Prostate gland (tissue), 2 donors: ENCODE results near the gene KLHL36. TPM values are rescaled to one million over a fixed set of nuclear protein-coding genes. Genes with fewer than 3 reads are reported as not detected.

ENCODE experiments used
- DNase-seq: peaks from one replicate; pipeline ENCODE4 v3.0.0-alpha.2; 2019; ENCODE audit warnings: low spot score
- H3K27ac ChIP-seq, 2 donors: fragments of 200-600 bp; sonication (generic); 2 replicates each; pipeline ENCODE4 v1.5.1; 2017 to 2019
- H3K27me3 ChIP-seq: fragments of 200-600 bp; sonication (generic); replicated peaks from 2 replicates; pipeline ENCODE4 v1.5.1; 2019; ENCODE audit not compliant: insufficient read depth
- H3K36me3 ChIP-seq, 2 donors: fragments of 200-600 bp; sonication (generic); 1 replicate in 1 of 2; 2 replicates in 1 of 2; pipeline versions ENCODE4 v1.5.1 to v1.8.1; 2017 to 2019
- H3K4me1 ChIP-seq: fragments of 200-600 bp; sonication (generic); replicated peaks from 2 replicates; pipeline ENCODE4 v1.5.1; 2019
- H3K4me3 ChIP-seq, 2 donors: fragments of 200-600 bp; sonication (generic); 2 replicates each; pipeline ENCODE4 v1.5.1; 2017 to 2019
- H3K9me3 ChIP-seq: fragments of 200-600 bp; sonication (generic); 2 replicates; pipeline ENCODE4 v1.5.1; 2017
- POLR2A ChIP-seq: fragments of 450-650 bp; IDR thresholded peaks from one replicate; pipeline ENCODE4 v1.6.1; 2016; ENCODE audit warnings: antibody characterized with exemption, mild to moderate bottlenecking
- POLR2AphosphoS5 ChIP-seq: sonication (generic); formaldehyde crosslinking; IDR thresholded peaks from one replicate; pipeline ENCODE4 v1.6.1; 2017; ENCODE audit warnings: antibody characterized with exemption
- WGBS: methylation state at CpG from one replicate; pipeline ENCODE4 v1.1.5; 2018; 5-methylcytosine and 5-hydroxymethylcytosine counted together
- intact Hi-C: fragments of 100-400 bp; cut with DNase I; formaldehyde crosslinking; loops from one replicate; pipeline ENCODE4 v1.14.2; 2022
- total RNA-seq, 2 donors: library from RNA; depleted of rRNA; stranded (reverse); fragments of >200 nt; gene quantifications; one replicate each; pipeline ENCODE4 v1.1.0, GENCODE V29; 2016
- TF ChIP-seq, protein P1 (sequence below), 4 experiments: fragments of 200-600 bp in 2 of 4; fragments of 450-650 bp in 2 of 4; sonication (generic) in 2 of 4; IDR thresholded peaks; 1 replicate in 3 of 4; 2 replicates in 1 of 4; pipeline ENCODE4 v1.5.1; 2016 to 2019; ENCODE audit warnings: antibody characterized with exemption in 4 of 4, mild to moderate bottlenecking in 2 of 4, moderate library complexity in 2 of 4

KLHL36 gene
- 100 to 1,000 TPM in 1 of 2 donors, 10 to 100 TPM in 1; 57.1 to 106 TPM for total RNA-seq

GRCh38 chr16:84647828-84648594, at the start of gene KLHL36:
TSS of gene KLHL36 (plus strand) at chr16:84648511. CDS start at chr16:84650868, 2,357 bp downstream.
- DNase-seq: peak; percentile 49
- 7% methylated on average over 48 of the region's 77 CpGs for WGBS
- Histone ChIP-seq H3K27me3 (no peaks in the 10 kb centered on the region), H3K36me3 (no peaks in the 10 kb centered on the region), H3K9me3 (no peaks in the 10 kb centered on the region), H3K4me3 (peak within 1 kb of the TSS; percentile 79 to 80), H3K4me1 (no peaks in the 10 kb centered on the region), H3K27ac (peak within 1 kb of the TSS; percentile 82 to 87)
- intact Hi-C loops: loop anchor here (10.0 kb wide), 1 partner anchor 77 kb away; no protein-coding TSS in a partner anchor
- TF ChIP-seq, protein P1, sequence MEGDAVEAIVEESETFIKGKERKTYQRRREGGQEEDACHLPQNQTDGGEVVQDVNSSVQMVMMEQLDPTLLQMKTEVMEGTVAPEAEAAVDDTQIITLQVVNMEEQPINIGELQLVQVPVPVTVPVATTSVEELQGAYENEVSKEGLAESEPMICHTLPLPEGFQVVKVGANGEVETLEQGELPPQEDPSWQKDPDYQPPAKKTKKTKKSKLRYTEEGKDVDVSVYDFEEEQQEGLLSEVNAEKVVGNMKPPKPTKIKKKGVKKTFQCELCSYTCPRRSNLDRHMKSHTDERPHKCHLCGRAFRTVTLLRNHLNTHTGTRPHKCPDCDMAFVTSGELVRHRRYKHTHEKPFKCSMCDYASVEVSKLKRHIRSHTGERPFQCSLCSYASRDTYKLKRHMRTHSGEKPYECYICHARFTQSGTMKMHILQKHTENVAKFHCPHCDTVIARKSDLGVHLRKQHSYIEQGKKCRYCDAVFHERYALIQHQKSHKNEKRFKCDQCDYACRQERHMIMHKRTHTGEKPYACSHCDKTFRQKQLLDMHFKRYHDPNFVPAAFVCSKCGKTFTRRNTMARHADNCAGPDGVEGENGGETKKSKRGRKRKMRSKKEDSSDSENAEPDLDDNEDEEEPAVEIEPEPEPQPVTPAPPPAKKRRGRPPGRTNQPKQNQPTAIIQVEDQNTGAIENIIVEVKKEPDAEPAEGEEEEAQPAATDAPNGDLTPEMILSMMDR (IDR thresholded peaks at IDR 0.05): peak in 1 of 4 experiments; percentile 7
- TF ChIP-seq POLR2AphosphoS5: no peak

DNA sequence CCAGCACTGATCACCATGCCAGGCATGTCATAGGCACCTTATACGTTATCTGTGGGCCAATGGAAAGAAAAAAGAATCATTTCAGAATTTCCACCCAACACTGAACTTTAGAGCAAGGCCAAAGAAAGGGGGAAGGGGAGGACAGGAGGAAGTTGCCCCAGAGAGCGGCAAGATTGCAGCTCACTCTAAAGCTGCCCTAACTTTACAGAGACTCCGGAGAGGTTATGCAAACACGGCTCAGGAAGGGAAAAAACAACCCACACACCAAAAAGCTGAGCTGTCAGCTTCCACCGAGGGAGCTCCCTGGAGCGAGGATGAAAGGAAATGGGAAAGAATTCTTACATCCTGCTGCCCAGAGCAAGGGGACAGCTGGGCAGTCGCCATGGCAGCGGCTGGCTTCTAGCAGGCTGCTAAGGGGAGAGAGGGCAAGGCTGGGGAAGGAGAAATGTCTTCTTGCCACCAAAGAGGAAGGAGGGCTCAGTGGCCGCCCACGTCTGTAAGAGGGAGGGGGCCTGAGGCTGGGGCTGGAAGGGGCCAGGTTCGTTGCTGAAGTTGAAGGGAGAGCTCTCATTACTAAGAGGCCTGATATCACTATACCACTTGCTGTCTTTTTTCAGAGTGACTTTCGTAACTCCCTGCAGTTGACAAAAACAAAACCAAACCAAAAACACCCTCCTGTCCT, 48.6 kb upstream of the KLHL36 start:
- Histone ChIP-seq H3K4me3 (no peak overlapping the region), H3K27ac (peak overlapping the region in 1 of 2 donors; percentile 53), H3K36me3 (no peaks in the 10 kb centered on the region), H3K4me1 (no peaks in the 10 kb centered on the region), H3K9me3 (no peaks in the 10 kb centered on the region), H3K27me3 (no peaks in the 10 kb centered on the region)
- intact Hi-C loops: no loop called here
- no peak for DNase-seq
- no peak for TF ChIP-seq POLR2A
- TF ChIP-seq, protein P1 (IDR thresholded peaks at IDR 0.05): no peak
- no peak for TF ChIP-seq POLR2AphosphoS5
- 27% methylated on average over 12 of the region's 12 CpGs for WGBS

- no peaks in the 10 kb centered on the region for H3K4me1 ChIP-seq
- intact Hi-C loops: no loop called here
- no peak overlapping the region for H3K27ac ChIP-seq
- H3K9me3 ChIP-seq: no peaks in the 10 kb centered on the region
- no peak for DNase-seq
- no peak overlapping the region for H3K4me3 ChIP-seq
- no peaks in the 10 kb centered on the region for H3K36me3 ChIP-seq
- H3K27me3 ChIP-seq: no peaks in the 10 kb centered on the region
- 80% methylated on average over 25 of the region's 25 CpGs for WGBS
- TF ChIP-seq POLR2A: no peak
- TF ChIP-seq, protein P1 (IDR thresholded peaks at IDR 0.05): no peak
- TF ChIP-seq POLR2AphosphoS5: no peak
Measured at GRCh38 chr16:84600343-84601229, 47.7 kb upstream of the KLHL36 start.

DNA sequence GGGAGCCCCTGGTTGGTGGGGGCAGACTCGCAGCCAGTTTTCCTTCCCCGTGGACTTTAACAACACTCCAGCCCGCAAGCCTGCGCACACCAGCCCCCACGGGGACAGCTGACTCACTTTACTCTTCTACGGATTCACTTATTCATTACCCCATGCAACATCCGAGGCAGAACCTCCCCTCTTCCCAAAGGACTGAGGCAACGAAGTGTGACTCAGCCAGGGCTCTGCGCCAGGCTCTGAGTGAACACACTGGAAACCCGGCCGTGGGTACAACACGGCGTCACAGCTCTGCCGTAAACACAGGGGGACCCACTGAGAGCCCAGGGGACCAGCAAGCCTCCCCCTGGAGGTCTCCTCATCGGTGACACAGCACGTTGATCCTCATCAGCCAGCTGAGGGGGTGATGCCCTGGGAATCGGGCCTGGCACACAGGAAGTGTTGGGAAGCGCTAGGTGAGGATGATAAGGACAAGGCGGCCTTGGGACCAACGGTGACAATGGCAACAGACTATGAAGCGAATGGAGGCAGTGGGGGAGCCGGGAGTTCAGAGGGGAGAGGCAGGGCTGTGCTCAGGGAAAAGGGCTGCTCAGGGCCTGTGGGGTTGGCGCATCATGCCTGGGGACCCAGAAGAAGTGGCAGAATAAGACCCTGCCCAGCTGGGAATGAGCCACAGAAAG, 45.0 kb upstream of the KLHL36 start:
- Histone ChIP-seq H3K9me3 (no peaks in the 10 kb centered on the region), H3K4me1 (no peaks in the 10 kb centered on the region), H3K4me3 (no peak overlapping the region), H3K27me3 (no peaks in the 10 kb centered on the region), H3K36me3 (no peaks in the 10 kb centered on the region), H3K27ac (peak overlapping the region; percentile 17 to 26)
- 58% methylated on average over 23 of the region's 23 CpGs for WGBS
- TF ChIP-seq POLR2AphosphoS5 (peak; percentile 24), POLR2A (no peak)
- TF ChIP-seq, protein P1 (IDR thresholded peaks at IDR 0.05): no peak
- intact Hi-C loops: no loop called here
- no peak for DNase-seq
